ENCODE results near the gene FBN1.

GRCh38 chr15:48499978-48500377, 145.5 kb downstream of the FBN1 start:
- TF ChIP-seq CTCF (conservative IDR thresholded peaks at IDR 0.05 in 1 of 2, IDR thresholded peaks at IDR 0.05 in 1 of 2; ENCODE audit: extremely low read depth in 1 of 2, insufficient read depth in 1 of 2, low read depth in 1 of 2, low read length in 2 of 2) (no peak), EZH2 (IDR thresholded peaks at IDR 0.05; ENCODE audit: borderline replicate concordance, low read length) (no peak)

Data from mammary epithelial cell (primary cell).